GM21447 (cell line): ENCODE data around the gene GPN3.
"Not testable (repeated sequence)": the region's sequence is repeated elsewhere in the genome, so short reads cannot be mapped to it uniquely, and the experiment has no call there.

Experiments
- ATAC-seq: cut with Tn5 transposase; IDR thresholded peaks from one replicate; pipeline ENCODE4 v1.9.1; 2021; ENCODE audit not compliant: unreplicated experiment

Gene GPN3

DNA sequence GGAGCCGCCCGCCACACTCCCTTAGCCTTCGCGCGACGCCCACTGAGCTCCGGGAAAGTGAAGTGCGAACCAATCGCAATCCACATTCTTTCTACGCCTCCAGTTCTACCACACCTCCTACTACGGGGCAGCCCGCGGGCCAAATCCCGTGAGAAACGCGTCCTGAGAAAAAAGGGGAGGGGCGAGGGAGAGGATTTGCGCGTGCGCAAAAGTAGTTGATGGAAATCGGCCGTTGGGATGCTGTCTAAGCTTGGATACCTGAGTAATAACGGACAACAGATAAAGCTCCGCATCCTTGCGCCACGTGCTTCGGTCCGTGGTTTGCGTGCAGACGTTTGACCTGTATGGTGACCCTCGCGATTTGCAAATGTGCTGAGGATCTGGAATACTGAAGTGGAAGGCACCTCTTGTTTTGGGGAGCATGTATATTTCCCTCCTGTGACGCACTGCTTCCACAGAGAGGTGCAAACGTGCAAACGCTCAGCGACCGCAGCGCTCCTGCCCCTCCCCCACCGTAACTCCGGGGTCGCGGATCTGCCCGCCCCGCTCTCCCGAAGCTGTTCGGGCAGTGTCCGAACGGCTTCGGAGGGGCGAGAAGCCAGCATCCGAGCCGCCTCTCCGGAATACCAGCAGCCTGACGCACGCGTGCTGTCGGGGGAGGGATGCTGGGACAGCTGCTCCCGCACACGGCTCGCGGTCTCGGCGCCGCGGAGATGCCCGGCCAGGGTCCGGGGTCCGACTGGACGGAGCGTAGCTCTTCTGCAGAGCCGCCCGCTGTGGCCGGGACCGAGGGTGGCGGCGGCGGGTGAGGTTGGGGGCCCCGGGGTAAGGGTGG, at the start of gene GPN3, which contains the start of gene FAM216A:
GPN3 (minus strand) TSS at position 44 of the 835 bp plus-strand sequence. CDS start 54 bp downstream, outside the sequence.
FAM216A (plus strand) TSS at position 632 of the 835 bp plus-strand sequence; CDS start at position 663, 31 bp downstream.
- ATAC-seq: peak; percentile 71

GRCh38 chr12:110516995-110517394, 48.9 kb upstream of the GPN3 start:
- ATAC-seq: no peak

DNA sequence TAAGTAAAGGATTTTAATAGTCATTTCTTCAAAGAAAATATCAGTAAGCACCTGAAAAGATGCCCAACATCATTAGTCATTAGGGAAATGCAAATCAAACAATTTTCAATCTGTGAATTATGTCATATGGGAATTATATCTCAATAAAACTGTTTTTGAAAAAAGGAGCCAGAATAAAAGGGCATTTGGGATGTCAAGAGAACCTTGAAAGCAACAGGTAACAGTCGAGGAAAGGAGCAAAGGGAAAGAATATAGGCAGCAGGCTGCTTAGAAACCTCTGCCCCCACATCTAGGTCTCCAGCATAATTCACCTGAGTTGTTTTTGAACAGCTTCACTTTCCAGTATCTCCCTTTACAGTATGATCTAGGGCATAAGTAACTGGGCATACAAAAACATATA, 46.3 kb upstream of the GPN3 start:
- no peak for ATAC-seq

DNA sequence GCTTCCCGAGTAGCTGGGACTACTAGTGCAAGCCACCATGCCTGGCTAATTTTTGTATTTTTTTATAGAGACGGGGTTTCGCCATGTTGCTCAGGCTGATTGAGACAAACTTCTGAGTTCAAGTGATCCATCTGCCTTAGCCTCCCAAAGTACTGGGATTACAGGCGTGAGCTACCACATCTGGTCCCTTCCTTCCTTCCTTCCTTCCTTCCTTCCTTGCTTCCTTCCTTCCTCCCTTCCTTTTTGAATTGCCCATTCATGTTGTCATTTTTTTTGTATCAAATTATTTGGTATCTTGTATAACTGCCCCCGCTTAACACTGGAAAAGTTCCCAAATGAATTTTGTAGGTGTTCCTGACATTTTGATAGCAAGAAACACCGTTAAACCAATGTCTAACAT, 45.8 kb upstream of the GPN3 start:
- no peak for ATAC-seq

GRCh38 chr12:110508071-110508586, 40.1 kb upstream of the GPN3 start:
- ATAC-seq: no peak

GRCh38 chr12:110505332-110505731, 37.3 kb upstream of the GPN3 start:
- ATAC-seq: no peak

GRCh38 chr12:110503432-110503831, 35.4 kb upstream of the GPN3 start:
- no peak for ATAC-seq

DNA sequence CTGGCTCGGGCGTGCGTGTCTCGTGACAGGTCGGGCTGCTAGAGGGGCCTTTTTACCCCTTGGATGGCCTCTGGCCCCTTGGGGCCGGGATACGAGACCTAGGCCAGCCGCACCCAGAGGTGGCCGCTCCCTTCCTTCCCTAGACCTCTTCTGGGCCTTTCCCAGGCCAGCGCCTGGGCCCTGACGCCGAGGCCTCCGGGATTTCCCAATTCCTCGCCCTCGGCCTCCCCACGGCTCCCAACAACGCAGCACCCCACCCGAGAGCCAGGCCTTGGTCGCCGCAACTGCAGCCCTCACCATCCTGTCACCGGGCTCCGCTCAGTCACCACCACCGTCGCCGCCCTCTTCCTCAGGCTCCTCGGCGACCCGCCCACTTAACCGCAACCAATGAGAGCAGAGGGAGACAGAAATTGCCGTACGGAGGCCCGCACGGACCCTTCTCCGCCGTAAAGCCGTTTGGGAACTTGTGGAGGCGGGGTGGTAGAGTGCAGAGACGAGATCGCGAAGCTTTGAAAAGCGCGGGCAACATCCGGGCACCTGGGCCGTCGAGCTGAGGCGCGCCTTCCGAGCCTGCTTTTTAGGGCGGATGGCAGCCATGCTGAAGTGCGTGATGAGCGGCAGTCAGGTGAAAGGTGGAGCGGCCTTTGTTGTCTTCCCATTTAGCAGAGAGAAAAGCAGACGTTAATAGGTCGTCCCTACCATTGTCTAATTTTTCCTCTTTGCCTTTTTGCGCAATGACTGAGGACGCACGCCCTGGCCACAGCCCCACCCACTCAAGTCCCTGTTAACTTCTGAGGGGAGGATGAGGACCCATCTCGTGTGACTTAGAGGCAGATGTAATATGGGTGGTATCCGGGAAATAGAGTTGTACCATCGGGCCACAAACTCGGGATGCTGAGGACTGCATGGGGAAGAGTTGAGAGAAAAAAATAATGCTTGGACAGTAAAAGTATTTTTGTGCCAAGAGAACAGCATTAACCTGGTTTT, 34.0 kb upstream of the GPN3 start, which contains the start of the genes RAD9B and VPS29:
RAD9B (plus strand) TSS at position 580 of the 987 bp plus-strand sequence; CDS start at position 587, 7 bp downstream.
VPS29 (minus strand) TSS at position 360 of the 987 bp plus-strand sequence; CDS start at position 300, 60 bp downstream.
- ATAC-seq: peak; percentile 89

GRCh38 chr12:110501399-110501751, 33.3 kb upstream of the GPN3 start:
- ATAC-seq: peak; percentile 21

GRCh38 chr12:110498984-110499706, 31.1 kb upstream of the GPN3 start:
- no peak for ATAC-seq

DNA sequence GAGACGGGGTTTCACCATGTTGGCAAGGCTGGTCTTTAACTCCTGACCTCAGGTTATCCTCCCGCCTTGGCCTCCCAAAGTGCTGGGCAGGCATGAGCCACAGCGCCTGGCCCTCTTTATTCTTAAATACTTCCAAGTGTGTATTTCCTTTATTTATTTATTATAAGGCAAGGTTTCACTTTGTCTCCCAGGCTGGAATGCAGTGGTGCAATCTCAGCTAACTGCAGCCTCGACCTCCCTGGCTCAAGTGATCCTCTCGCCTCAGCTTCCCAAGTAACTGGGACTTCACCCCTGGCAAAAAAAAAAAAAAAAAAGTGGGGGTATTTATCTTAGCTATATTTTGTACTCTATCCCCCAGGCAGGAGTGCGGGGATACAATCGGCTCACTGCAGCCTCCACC, 7.4 kb upstream of the GPN3 start:
- ATAC-seq: no peak

GRCh38 chr12:110467847-110468213, 227 bp downstream of the GPN3 start:
- no peak for ATAC-seq

- no peak for ATAC-seq
Measured at GRCh38 chr12:110466791-110467190, 1.3 kb downstream of the GPN3 start.

DNA sequence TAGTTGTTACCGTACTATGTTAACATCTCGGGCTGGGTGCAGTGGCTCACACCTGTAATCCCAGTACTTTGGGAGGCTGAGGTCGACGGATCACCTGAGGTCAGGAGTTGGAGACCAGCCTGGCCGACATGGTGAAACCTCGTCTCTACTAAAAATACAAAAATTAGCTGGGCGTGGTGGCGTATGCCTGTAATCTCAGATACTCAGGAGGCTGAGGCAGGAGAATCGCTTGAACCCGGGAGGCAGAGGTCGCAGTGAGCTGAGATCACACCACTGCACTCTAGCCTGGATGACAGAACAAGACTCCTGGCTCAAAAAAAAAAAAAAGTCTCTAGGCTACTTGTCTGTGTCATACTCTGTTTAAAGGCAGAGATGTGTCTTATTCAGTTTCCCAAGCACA, 2.3 kb downstream of the GPN3 start:
- ATAC-seq: not testable (repeated sequence)

DNA sequence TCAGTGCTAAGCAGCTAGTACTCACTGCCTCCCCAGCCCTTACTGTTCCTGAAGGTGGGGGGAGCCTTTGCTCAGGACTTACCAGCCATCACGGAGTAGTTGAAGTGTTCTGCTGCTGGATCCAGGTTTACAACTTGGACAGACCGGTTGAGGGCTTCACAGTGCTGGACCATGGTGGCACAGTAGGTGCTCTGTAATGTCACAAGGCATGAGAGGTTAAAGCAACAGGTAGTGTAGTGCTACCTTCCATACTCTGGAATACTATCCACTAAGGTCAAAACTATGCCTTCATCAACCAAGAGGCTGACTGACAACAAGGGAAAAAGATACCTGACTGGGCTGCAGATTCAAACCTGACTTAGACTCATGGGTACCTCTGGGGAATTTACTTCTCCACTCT, 3.0 kb downstream of the GPN3 start:
- no peak for ATAC-seq

DNA sequence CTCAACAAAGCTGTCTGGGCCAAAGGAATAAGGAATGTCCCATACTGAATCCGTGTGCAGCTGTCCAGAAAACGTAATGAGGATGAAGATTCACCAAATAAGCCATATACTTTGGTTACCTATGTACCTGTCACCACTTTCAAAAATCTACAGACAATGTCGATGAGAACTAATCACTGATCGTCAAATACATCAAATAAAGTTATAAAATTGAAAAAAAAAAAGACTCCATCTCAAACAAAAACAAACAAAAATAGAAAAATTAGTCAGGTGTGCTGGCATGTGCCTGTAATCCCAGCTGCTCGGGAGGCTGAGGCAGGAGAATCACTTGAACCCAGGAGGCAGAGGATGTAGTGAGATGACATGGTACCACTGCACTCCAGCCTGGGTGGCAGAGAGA, 6.9 kb downstream of the GPN3 start:
- not testable (repeated sequence) for ATAC-seq

DNA sequence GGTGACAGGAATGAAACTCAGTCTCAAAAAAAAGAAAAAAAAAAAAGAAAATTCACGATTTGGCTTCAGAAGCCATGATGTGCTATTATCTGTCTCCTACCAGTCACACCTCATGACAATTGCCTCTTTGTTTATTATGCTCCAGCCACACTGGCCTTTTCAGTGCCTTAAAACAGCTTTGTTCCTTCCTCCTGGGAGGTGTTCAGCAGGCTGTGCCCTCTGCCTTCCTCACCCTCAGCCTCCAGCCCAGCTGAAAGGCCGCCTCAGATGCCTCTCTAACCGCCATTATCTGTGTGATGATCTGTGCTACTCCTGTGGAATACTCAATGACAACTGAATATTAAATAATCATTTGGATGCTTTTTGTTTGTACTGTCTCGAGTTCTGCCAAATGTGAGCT, 9.3 kb downstream of the GPN3 start:
- ATAC-seq: no peak

- ATAC-seq: no peak
Measured at GRCh38 chr12:110453569-110454296, 14.3 kb downstream of the GPN3 start.

DNA sequence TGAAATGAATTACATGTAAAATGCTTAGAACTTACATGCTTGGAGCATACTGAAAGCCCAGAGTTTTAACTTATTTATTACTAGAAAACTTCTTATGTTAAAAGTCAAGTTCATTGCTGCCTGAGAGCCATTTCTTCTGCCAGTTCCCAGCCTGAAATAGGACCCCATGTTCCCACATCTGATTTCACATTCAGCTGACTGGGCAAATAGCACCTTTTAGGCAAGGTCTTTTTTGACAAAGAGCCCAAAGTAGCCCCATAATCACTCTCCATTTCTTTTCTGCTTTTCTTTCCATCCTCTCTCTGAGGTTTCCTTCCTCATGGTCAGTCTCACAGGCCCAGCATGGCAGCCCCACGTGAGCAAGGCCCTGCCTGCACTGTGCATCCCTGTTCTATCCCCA, 16.8 kb downstream of the GPN3 start:
- no peak for ATAC-seq
